LHCN-M2 (cell line): ENCODE measurements around the gene NAPEPLD. TPM values are rescaled to one million over a fixed set of nuclear protein-coding genes. Genes with fewer than 3 reads are reported as not detected.
"Not testable (repeated sequence)": the region's sequence is repeated elsewhere in the genome, so short reads cannot be mapped to it uniquely, and the experiment has no call there.

Source experiments
- DNase-seq: peaks from one replicate; pipeline ENCODE4 v3.0.0-alpha.2; 2012; ENCODE audit warnings: low read depth
- total RNA-seq: library from RNA; depleted of rRNA; stranded (reverse); fragments of >200 nt; gene quantifications from 2 replicates; pipeline ENCODE4 v1.2.3, GENCODE V29; 2014; rRNA removed

NAPEPLD gene
- total RNA-seq, 1 experiment from 2014 or later, result 7.0 TPM

DNA sequence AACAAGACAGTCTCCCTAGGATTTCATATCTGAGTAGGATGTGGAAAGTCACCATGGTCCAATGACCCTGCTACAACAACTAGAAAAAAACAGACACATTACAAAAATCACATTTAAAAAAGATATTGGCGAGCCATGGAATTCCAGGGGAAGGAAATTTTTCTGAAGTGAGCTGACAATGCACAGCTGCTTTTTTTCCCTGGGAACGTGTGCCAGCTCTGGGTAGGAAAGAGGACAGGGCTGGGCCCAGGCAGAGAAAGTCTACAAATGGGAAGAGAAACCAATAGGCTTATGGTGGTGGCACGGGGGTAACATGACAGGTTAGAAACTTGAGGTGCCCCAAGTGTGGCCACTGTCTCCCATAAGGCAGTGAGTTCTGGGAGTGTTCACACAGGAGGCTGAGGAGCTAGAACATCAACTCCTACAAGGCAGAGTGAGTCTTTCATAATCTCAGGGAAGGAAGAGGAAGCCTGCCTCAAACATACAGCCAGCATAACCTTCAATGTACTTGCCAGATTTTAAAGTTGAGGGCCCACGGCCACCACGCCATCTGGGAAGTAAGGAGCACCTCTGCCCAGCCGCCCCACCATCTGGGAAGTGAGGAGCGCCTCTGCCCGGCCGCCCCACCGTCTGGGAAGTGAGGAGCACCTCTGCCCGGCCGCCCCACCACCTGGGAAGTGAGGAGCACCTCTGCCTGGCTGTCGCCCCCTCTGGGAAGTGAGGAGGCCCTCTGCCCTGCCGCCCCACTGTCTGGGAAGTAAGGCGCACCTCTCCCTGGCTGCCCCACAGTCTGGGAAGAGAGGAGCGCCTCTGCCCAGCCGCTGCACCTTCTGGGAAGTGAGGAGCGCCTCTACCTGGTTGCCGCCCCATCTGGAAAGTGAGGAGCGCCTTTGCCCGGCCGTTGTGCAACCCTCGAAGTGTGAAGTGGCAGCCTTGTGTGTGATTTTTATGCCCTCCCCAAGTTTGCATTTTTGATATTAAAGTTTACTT lies 80.2 kb downstream of the NAPEPLD start:
- peak; percentile 28 for DNase-seq

GRCh38 chr7:103065667-103066066 lies 83.2 kb downstream of the NAPEPLD start:
- peak; percentile 68 for DNase-seq

DNA sequence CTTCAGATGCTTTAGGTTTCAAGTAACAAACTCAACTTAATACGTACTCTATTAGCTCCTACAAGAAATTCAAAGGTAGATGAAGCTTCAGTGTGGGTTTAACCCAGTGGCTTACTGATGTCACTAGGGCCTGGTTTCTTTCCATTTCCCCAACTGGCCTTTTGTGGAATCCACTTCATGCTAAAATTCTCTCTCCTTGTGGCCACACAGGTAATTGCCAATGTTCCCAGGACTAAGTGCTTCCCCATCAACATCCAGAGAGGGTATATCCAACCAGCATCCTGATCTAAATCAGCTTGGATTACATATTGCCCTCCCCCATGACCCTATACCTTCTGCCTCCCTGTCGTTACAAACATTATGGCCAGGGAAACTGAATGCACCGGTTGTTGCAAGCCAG lies 85.0 kb downstream of the NAPEPLD start:
- no peak for DNase-seq

GRCh38 chr7:103059471-103059870 lies 89.4 kb downstream of the NAPEPLD start:
- DNase-seq, result no peak

- no peak for DNase-seq
Observed at GRCh38 chr7:103058122-103058521, 90.8 kb downstream of the NAPEPLD start.

GRCh38 chr7:103056006-103056405 lies 92.9 kb downstream of the NAPEPLD start:
- not testable (repeated sequence) for DNase-seq

DNA sequence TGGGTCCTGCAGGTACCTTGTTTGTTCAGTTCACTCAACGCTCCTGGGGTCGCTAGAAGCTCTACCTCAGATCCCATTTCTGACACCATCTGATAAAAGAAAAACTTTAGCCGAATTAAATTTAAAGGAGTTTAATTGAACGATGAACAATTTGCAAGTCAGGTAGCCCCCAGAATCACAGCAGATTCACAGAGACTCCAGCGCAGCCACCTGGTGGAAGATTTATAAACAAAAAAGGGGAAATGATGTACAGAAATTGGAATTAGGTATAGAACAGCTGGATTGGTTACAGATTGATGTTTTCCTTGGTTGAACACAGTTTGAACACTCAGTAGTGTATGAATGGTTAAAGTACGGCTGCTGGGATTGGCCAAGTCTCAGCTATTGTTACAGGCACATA lies 97.4 kb downstream of the NAPEPLD start:
- no peak for DNase-seq

Other genes starting within 250 kb of the NAPEPLD start
- 1,139 and 1,308 TPM in 2 replicates for gene LRRC17, start 236.1 kb downstream of the NAPEPLD start, total RNA-seq
- gene FBXL13, start 74.3 kb downstream of the NAPEPLD start, total RNA-seq, result 0.63 and 2.4 TPM in 2 replicates
- 52.6 and 52.8 TPM in 2 replicates for gene ARMC10, start 74.0 kb downstream of the NAPEPLD start, total RNA-seq
- 69.6 and 88.5 TPM in 2 replicates for gene PMPCB, start 148.3 kb upstream of the NAPEPLD start, total RNA-seq
- 29.0 and 33.8 TPM in 2 replicates for gene DNAJC2, start 195.7 kb upstream of the NAPEPLD start, total RNA-seq
- gene PSMC2, start 198.5 kb upstream of the NAPEPLD start, total RNA-seq, result 262 and 325 TPM in 2 replicates